GM19467 (cell line): Measurements from ENCODE around the gene PSMB9.
"Not testable (repeated sequence)": the region's sequence is repeated elsewhere in the genome, so short reads cannot be mapped to it uniquely, and the experiment has no call there.

ENCODE experiments used
- ATAC-seq: cut with Tn5 transposase; IDR thresholded peaks from one replicate; pipeline ENCODE4 v1.9.1; 2021; ENCODE audit warnings: mild to moderate bottlenecking, moderate library complexity; ENCODE audit not compliant: unreplicated experiment

PSMB9 gene

GRCh38 chr6:32853541-32854375 is at the start of gene PSMB9, which contains the start of gene TAP1:
Gene PSMB9 (plus strand): TSS chr6:32854192. CDS start chr6:32854230, 38 bp downstream.
Gene TAP1 (minus strand): TSS chr6:32853704. CDS start chr6:32853636, 68 bp downstream.
- ATAC-seq: peak; percentile 78

- ATAC-seq: not testable (repeated sequence)
Observed at GRCh38 chr6:32805404-32805803, 48.6 kb upstream of the PSMB9 start.

- ATAC-seq: no peak
Observed at GRCh38 chr6:32807020-32807580, 46.9 kb upstream of the PSMB9 start.

GRCh38 chr6:32809171-32809570 is 44.8 kb upstream of the PSMB9 start:
- no peak for ATAC-seq

GRCh38 chr6:32814145-32814544 is 39.8 kb upstream of the PSMB9 start:
- no peak for ATAC-seq

GRCh38 chr6:32815115-32815514 is 38.9 kb upstream of the PSMB9 start:
- no peak for ATAC-seq

GRCh38 chr6:32815996-32816395 is 38.0 kb upstream of the PSMB9 start:
- no peak for ATAC-seq

GRCh38 chr6:32816746-32817204 is 37.2 kb upstream of the PSMB9 start, which contains the start of gene HLA-DOB:
Gene HLA-DOB (minus strand): TSS chr6:32817002. CDS start chr6:32816951, 51 bp downstream.
- no peak for ATAC-seq

- ATAC-seq: no peak
Observed at GRCh38 chr6:32818867-32819266, 35.1 kb upstream of the PSMB9 start.

GRCh38 chr6:32819729-32820128 is 34.3 kb upstream of the PSMB9 start:
- ATAC-seq: no peak

- ATAC-seq: no peak
Observed at GRCh38 chr6:32825966-32826365, 28.0 kb upstream of the PSMB9 start.

- ATAC-seq: no peak
Observed at GRCh38 chr6:32827025-32827424, 27.0 kb upstream of the PSMB9 start.

- no peak for ATAC-seq
Observed at GRCh38 chr6:32829495-32829894, 24.5 kb upstream of the PSMB9 start.

- ATAC-seq: no peak
Observed at GRCh38 chr6:32830017-32830416, 24.0 kb upstream of the PSMB9 start.

- no peak for ATAC-seq
Observed at GRCh38 chr6:32830936-32831335, 23.1 kb upstream of the PSMB9 start.

GRCh38 chr6:32832535-32832934 is 21.5 kb upstream of the PSMB9 start:
- no peak for ATAC-seq

- ATAC-seq: no peak
Observed at GRCh38 chr6:32833664-32834063, 20.3 kb upstream of the PSMB9 start.

- no peak for ATAC-seq
Observed at GRCh38 chr6:32835167-32835893, 18.7 kb upstream of the PSMB9 start.

- no peak for ATAC-seq
Observed at GRCh38 chr6:32836873-32837272, 17.1 kb upstream of the PSMB9 start.

- no peak for ATAC-seq
Observed at GRCh38 chr6:32837651-32838113, 16.3 kb upstream of the PSMB9 start.
